Mononuclear cell (primary cell): ENCODE data around the gene KCNV2. TPM values are rescaled to one million over a fixed set of nuclear protein-coding genes. Genes with fewer than 3 reads are reported as not detected.

ENCODE experiments used
- H3K27me3 ChIP-seq: 2 replicates; pipeline ENCODE4 v1.6.0; 2011; ENCODE audit warnings: low read length, control low read depth; ENCODE audit not compliant: insufficient read depth
- H3K4me1 ChIP-seq: 2 replicates; pipeline ENCODE4 v1.5.1; 2011; ENCODE audit warnings: mild to moderate bottlenecking, low read length, control low read depth; ENCODE audit not compliant: insufficient read depth
- H3K4me3 ChIP-seq: 2 replicates; pipeline ENCODE4 v1.5.1; 2011; ENCODE audit warnings: mild to moderate bottlenecking, low read length, moderate library complexity
- H3K9me3 ChIP-seq: 2 replicates; pipeline ENCODE4 v1.5.1; 2011; ENCODE audit warnings: low read depth, mild to moderate bottlenecking, control low read depth, low read length
- total RNA-seq: library from RNA; depleted of rRNA; stranded (reverse); fragments of >200 nt; gene quantifications from one replicate; pipeline ENCODE4 v1.2.3, GENCODE V29; 2012

The KCNV2 gene
- total RNA-seq, 1 donor = not detected

DNA sequence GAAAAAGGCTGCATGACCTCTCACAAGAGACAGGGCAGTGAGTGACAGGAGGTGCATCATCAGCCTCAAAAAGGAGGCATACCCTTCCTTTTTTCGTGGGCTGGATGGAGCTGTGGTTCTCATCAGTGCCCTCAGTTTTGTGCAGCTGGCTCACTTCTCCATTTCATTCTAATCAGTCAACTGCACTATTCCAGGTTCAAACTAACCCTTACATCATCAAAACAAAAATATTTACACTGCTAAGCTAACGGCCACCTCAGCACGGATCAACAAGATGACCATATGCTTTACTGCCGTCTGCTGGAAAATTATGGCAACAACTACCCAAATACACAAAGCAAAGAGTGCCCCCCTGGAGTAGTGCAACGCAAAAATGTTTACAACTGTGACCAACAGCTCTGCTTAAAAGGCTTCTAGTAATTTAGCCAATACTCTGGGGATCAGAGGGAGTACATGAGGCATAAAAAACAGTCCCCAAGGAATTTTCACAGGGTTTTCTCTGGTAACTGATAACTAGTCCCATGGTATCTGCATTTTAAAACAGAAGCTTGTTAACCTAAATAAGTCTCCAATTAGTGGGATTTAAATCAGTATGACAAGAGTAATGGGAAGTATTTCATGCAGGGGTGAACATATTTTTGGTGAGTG is 10.8 kb downstream of the KCNV2 start:
- no peaks in the 10 kb centered on the region for H3K27me3 ChIP-seq
- no peak overlapping the region for H3K4me3 ChIP-seq
- H3K9me3 ChIP-seq = no peaks in the 10 kb centered on the region

DNA sequence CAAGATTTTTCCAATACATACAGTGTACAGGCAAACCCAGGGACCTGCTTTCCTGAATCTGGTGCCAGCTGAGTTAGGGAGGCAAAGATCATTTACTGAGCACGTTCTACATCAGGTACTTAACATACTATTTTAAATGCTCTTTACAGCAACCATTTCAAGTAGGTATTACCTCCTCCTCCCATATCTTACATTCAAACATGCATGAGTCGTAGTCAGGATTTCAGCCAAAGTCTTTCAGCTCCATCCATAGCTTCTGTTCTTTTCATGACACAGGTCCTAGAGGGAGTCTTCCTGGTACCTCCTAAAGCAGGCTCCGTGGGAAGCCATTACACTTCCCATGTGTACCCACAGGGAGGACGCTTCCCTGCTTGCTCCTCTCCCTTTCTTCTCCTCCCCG is 11.7 kb downstream of the KCNV2 start:
- Histone ChIP-seq H3K4me1 (peaks cover 3% of the 10 kb centered on the region), H3K4me3 (no peak overlapping the region), H3K27me3 (no peaks in the 10 kb centered on the region)

More for the DNA sequence above, 10.8 kb downstream of the KCNV2 start:
- H3K4me1 ChIP-seq = peaks cover 3% of the 10 kb centered on the region

GRCh38 chr9:2729721-2730120 is 12.4 kb downstream of the KCNV2 start:
- Histone ChIP-seq H3K9me3 (no peaks in the 10 kb centered on the region), H3K4me1 (peaks cover 3% of the 10 kb centered on the region), H3K4me3 (no peak overlapping the region), H3K27me3 (no peaks in the 10 kb centered on the region)

More for the DNA sequence above, 11.7 kb downstream of the KCNV2 start:
- no peaks in the 10 kb centered on the region for H3K9me3 ChIP-seq

DNA sequence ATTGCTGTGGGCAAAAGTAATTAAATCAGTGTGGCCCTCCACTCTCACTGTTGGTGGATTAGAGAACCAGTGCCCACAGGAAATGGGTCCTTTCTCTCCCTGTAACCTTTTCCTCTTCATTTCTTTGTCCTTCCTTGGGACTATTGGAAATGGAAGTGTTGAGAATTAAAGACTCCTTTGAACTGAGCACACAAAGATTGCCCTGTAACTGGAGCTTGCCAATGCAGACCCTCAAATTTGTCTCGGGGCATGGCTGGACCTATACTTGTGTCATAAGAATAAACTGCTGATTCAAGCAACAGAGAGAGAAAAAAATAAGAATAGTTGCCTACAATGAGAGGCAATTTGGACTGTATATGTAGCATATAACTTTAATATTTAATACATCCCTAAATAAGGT is 13.7 kb downstream of the KCNV2 start:
- Histone ChIP-seq H3K9me3 (no peaks in the 10 kb centered on the region), H3K27me3 (no peaks in the 10 kb centered on the region), H3K4me3 (no peak overlapping the region), H3K4me1 (peaks cover 3% of the 10 kb centered on the region)

DNA sequence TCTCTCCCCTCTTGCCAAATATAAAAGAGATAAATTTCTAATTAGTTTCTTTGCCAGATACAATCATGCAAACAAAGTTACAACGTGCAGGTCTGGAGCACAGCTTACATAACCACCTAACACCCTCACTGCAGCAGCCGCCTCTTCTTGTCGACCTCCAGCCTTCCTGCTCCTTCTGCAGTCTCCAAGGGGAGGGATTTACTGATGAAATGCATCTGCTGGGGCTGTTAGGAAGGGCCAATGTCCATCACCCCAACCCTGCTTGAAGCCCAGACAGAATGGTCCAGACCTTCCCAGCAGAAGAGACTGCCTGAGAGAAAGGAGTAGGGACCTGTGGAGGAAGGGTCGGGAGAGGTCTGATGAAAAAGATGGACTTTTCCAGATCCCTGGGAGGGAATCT is 15.2 kb downstream of the KCNV2 start:
- Histone ChIP-seq H3K27me3 (no peaks in the 10 kb centered on the region), H3K4me1 (peaks cover 3% of the 10 kb centered on the region), H3K4me3 (no peak overlapping the region), H3K9me3 (no peaks in the 10 kb centered on the region)

DNA sequence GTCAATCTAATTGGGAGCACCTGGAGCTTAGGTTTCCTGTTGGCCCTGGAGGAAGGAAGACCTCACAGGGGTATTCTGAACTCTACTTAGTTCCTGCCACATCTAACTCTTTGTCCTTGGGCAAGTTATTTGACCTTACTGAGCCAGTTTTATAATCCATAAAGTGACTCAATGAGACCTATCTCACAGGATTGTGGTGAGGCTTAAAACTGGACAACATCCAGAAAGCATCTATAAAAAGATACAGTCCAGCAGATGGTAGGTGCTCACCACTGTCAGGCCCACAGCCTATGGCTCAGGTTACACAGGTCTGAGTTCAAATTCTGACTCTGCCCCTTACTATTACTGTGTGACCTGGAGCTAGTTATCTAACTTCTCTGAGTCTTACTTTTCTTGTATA is 23.3 kb downstream of the KCNV2 start:
- Histone ChIP-seq H3K4me1 (no peaks in the 10 kb centered on the region), H3K27me3 (no peaks in the 10 kb centered on the region), H3K4me3 (no peak overlapping the region), H3K9me3 (no peaks in the 10 kb centered on the region)

DNA sequence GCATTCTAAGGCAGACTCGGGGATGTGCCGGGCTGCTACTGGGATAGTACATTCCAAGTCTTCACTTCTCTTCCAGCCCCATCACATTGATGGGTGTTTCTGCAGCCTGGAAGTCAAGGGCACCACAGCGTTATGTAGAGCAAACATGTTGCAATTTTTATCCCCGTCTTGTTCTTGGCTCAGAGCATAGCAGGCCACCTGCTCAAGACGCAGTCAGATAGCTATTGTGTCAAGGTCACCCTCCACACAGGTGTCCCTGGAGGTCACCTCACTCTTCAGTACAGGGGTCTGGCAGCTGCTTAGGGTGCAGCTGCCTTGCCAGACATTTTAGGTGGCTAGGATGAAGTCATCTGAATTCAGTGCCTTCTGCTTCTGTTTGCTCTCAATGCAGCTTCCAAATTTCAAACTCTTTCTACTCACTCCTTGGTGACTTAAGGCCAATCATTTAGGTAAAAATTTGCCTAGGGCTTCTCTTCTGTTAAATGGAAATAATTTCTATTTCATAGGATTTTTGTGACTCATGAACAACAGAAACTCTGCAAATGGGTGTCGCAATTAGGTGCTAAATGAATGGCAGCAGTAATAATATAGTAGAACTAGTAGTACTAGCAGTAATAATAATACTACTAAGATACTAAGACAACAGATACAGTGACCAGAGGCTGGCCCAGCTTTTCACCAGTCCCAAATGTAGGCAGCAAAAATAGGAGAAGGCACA is 24.3 kb downstream of the KCNV2 start:
- Histone ChIP-seq H3K4me1 (no peaks in the 10 kb centered on the region), H3K27me3 (no peaks in the 10 kb centered on the region), H3K4me3 (no peak overlapping the region), H3K9me3 (no peaks in the 10 kb centered on the region)

DNA sequence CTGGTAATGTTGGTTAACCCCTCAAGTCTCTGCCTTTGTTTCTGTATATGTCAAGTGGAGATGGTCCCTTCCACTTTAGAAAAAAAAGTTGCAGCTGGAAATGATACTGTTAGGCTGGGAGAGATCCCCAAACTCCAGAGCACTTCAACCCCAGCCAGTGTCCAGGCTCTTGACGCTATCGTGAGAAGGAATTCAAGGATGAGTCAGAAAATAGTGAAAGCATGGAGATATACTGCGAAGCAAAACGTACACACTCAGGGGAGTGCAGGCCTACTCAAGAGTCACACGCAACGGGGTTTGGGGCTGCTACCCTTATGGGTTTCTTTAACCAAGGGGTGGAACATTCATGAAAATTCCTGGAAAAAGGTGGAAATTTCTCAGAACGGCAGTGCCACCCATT is 24.9 kb downstream of the KCNV2 start:
- Histone ChIP-seq H3K27me3 (no peaks in the 10 kb centered on the region), H3K4me3 (no peak overlapping the region), H3K4me1 (no peaks in the 10 kb centered on the region), H3K9me3 (no peaks in the 10 kb centered on the region)

GRCh38 chr9:2743937-2744529 is 26.7 kb downstream of the KCNV2 start:
- H3K4me1 ChIP-seq = no peaks in the 10 kb centered on the region
- H3K4me3 ChIP-seq = no peak overlapping the region
- H3K27me3 ChIP-seq = no peaks in the 10 kb centered on the region
- no peaks in the 10 kb centered on the region for H3K9me3 ChIP-seq

GRCh38 chr9:2745560-2746380 is 28.5 kb downstream of the KCNV2 start:
- Histone ChIP-seq H3K4me1 (no peaks in the 10 kb centered on the region), H3K4me3 (no peak overlapping the region), H3K27me3 (no peaks in the 10 kb centered on the region), H3K9me3 (no peaks in the 10 kb centered on the region)

DNA sequence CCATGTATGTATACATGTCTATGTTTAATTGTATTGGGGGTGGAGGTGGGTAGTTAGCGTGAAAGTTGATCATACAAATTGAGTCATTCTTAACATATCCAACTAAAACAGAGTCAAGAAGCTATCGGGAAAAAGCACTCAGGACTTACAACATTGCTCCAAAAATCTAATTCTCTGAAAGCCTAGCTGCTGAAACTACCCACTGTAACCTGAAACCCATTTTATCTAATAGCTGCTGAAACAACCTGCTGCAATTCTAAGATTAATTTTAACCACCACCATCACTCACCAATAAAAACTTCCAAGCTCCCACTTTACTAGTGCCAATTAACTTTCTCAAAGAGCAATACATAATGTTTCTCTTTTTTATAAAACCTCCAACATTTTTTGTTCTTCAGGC is 32.2 kb downstream of the KCNV2 start:
- no peak overlapping the region for H3K4me3 ChIP-seq
- no peaks in the 10 kb centered on the region for H3K4me1 ChIP-seq
- no peaks in the 10 kb centered on the region for H3K27me3 ChIP-seq
- no peaks in the 10 kb centered on the region for H3K9me3 ChIP-seq

DNA sequence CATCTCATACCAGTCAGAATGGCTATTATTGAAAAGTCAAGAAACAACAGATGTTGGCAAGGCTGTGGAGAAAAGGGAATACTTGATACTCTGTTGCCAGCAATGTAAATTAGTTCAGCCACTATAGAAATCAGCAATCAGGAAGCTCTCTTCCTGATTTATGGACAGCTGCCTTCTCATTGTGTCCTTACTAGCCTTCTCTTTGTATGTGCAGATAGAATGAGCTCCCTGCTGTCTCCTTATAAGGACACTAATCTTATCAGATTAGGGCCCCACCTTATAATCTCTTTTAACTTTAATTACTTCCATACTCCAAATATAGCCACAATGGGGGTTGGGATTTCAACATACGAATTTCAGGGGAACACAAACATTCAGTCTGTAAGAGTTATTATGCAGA is 38.0 kb downstream of the KCNV2 start:
- no peak overlapping the region for H3K4me3 ChIP-seq
- H3K4me1 ChIP-seq = no peaks in the 10 kb centered on the region
- no peaks in the 10 kb centered on the region for H3K27me3 ChIP-seq
- H3K9me3 ChIP-seq = no peaks in the 10 kb centered on the region

DNA sequence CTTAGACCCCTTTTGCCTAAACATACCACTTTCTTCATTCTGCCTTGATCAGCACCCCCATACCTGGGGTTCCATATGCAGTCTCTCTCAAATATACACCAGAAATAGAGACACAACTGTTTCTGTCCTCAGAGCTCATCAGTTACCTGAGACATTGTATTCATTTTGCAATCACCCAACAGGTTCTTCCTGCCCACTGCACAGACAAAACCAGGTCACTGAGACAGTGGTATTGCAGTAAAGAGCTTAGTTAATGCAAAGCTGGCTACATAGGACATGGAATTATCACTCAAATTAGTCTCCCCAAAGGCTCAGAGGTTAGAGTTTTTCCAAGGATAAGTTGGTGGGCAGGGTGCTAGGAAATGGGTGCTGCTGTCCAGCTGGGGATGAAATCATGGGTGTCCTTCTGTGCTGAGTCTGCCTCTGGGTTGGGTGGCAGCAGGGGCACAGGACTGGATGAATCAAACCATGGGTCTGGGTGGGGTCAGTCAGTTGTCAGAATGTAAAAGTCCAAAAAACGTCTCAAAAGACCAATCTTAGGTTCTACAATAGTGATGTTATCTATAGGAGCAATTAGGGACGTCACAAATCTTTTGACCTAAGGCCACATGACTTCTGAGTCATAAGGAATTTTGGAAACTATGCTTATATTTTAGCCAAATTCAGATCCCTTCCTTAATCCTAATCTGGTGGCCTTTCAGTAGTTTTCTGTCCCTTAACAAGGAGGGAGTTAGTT is 41.0 kb downstream of the KCNV2 start:
- Histone ChIP-seq H3K4me1 (no peaks in the 10 kb centered on the region), H3K27me3 (no peaks in the 10 kb centered on the region), H3K4me3 (no peak overlapping the region), H3K9me3 (no peaks in the 10 kb centered on the region)

DNA sequence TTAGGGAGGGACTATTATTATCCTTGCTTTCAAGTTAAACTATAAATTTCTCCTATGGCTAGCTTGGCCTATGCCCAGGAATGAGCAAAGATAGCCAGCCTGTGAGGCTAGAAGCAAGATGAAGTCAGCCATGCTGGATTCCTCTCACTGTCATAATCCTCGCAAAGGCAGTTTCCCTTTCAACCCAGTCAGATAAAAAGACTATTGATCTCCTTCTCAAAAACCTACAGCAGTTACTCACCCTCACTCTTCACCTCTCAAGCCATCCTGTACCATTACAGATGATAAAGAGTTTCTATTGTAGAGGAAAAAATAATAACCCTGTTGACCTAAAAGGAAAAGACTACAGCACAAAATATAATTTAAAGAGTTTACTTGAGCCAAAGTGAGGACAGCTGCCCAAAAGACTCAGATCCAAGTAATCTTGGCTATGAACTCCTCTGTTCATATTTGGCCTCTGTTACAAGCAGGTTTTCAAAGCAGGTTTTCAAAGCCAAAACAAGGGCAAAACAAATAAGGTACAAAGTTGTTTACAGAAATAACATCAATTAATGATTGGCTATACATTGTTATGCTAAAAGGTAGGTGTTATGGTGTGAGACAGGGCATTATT is 41.7 kb downstream of the KCNV2 start:
- peaks cover 3% of the 10 kb centered on the region for H3K4me1 ChIP-seq
- no peak overlapping the region for H3K4me3 ChIP-seq
- H3K9me3 ChIP-seq = no peaks in the 10 kb centered on the region
- no peaks in the 10 kb centered on the region for H3K27me3 ChIP-seq
